ENCODE results near the gene NPB.

The NPB gene

GRCh38 chr17:81878294-81878693, 23.7 kb upstream of the NPB start:
- Histone ChIP-seq H3K27me3 (replicated peaks; ENCODE audit: control insufficient read depth, insufficient read depth, low read length) (no peaks in the 10 kb centered on the region), H3K4me3 (replicated peaks; ENCODE audit: low read depth, low read length) (no peak overlapping the region), H3K36me3 (ENCODE audit: control insufficient read depth, insufficient read depth, low read length) (peaks cover 5% of the 10 kb centered on the region)
- TF ChIP-seq CTCF (IDR thresholded peaks at IDR 0.05; ENCODE audit: insufficient read depth, low read length, poor library complexity, severe bottlenecking): no peak
- no peak for DNase-seq (ENCODE audit: extremely low read depth, insufficient read length)

GRCh38 chr17:81879121-81879520, 22.9 kb upstream of the NPB start:
- Histone ChIP-seq H3K27me3 (replicated peaks; ENCODE audit: control insufficient read depth, insufficient read depth, low read length) (no peaks in the 10 kb centered on the region), H3K4me3 (replicated peaks; ENCODE audit: low read depth, low read length) (no peak overlapping the region), H3K36me3 (ENCODE audit: control insufficient read depth, insufficient read depth, low read length) (peaks cover 5% of the 10 kb centered on the region)
- DNase-seq (ENCODE audit: extremely low read depth, insufficient read length): no peak
- TF ChIP-seq CTCF (IDR thresholded peaks at IDR 0.05; ENCODE audit: insufficient read depth, low read length, poor library complexity, severe bottlenecking): no peak

GRCh38 chr17:81884520-81884919, 17.5 kb upstream of the NPB start:
- no peak for TF ChIP-seq CTCF (IDR thresholded peaks at IDR 0.05; ENCODE audit: insufficient read depth, low read length, poor library complexity, severe bottlenecking)
- H3K36me3 ChIP-seq (ENCODE audit: control insufficient read depth, insufficient read depth, low read length): peaks cover 42% of the 10 kb centered on the region
- H3K4me3 ChIP-seq (replicated peaks; ENCODE audit: low read depth, low read length): no peak overlapping the region
- no peaks in the 10 kb centered on the region for H3K27me3 ChIP-seq (replicated peaks; ENCODE audit: control insufficient read depth, insufficient read depth, low read length)
- no peak for DNase-seq (ENCODE audit: extremely low read depth, insufficient read length)

- no peak for TF ChIP-seq CTCF (IDR thresholded peaks at IDR 0.05; ENCODE audit: insufficient read depth, low read length, poor library complexity, severe bottlenecking)
- DNase-seq (ENCODE audit: extremely low read depth, insufficient read length): no peak
- Histone ChIP-seq H3K4me3 (replicated peaks; ENCODE audit: low read depth, low read length) (no peak overlapping the region), H3K36me3 (ENCODE audit: control insufficient read depth, insufficient read depth, low read length) (peaks cover 45% of the 10 kb centered on the region), H3K27me3 (replicated peaks; ENCODE audit: control insufficient read depth, insufficient read depth, low read length) (no peaks in the 10 kb centered on the region)
Measured at GRCh38 chr17:81884968-81885367, 17.1 kb upstream of the NPB start.

- no peak overlapping the region for H3K4me3 ChIP-seq (replicated peaks; ENCODE audit: low read depth, low read length)
- no peaks in the 10 kb centered on the region for H3K27me3 ChIP-seq (replicated peaks; ENCODE audit: control insufficient read depth, insufficient read depth, low read length)
- DNase-seq (ENCODE audit: extremely low read depth, insufficient read length): no peak
- peaks cover 45% of the 10 kb centered on the region for H3K36me3 ChIP-seq (ENCODE audit: control insufficient read depth, insufficient read depth, low read length)
- no peak for TF ChIP-seq CTCF (IDR thresholded peaks at IDR 0.05; ENCODE audit: insufficient read depth, low read length, poor library complexity, severe bottlenecking)
Measured at GRCh38 chr17:81885454-81885853, 16.6 kb upstream of the NPB start.

GRCh38 chr17:81885869-81886548, 16.0 kb upstream of the NPB start:
- Histone ChIP-seq H3K4me3 (replicated peaks; ENCODE audit: low read depth, low read length) (no peak overlapping the region), H3K27me3 (replicated peaks; ENCODE audit: control insufficient read depth, insufficient read depth, low read length) (no peaks in the 10 kb centered on the region), H3K36me3 (ENCODE audit: control insufficient read depth, insufficient read depth, low read length) (peaks cover 45% of the 10 kb centered on the region)
- DNase-seq (ENCODE audit: extremely low read depth, insufficient read length): no peak
- TF ChIP-seq CTCF (IDR thresholded peaks at IDR 0.05; ENCODE audit: insufficient read depth, low read length, poor library complexity, severe bottlenecking): no peak

All from GM06990 (cell line).